ENCODE measurements around the gene C9orf50. TPM values are rescaled to one million over a fixed set of nuclear protein-coding genes. Genes with fewer than 3 reads are reported as not detected.
A peak's percentile ranks its signal among the peaks of the same experiment; 100 is the strongest.

The C9orf50 gene
- total and polyA plus RNA-seq, 7 donors: 0.03 to 1.2 (median 0.82) TPM; not detected in 4

GRCh38 chr9:129610213-129610472 is 10.8 kb downstream of the C9orf50 start:
- Histone ChIP-seq H3K27me3 (no peaks in the 10 kb centered on the region), H3K27ac (peak overlapping the region; percentile 88 to 92 (median 90)), H3K4me3 (peak overlapping the region; percentile 45 to 75 (median 68)), H3K9me3 (no peaks in the 10 kb centered on the region), H3K36me3 (no peaks in the 10 kb centered on the region), H3K4me1 (peaks cover 0 to 48% (median 35%) of the 10 kb centered on the region in 4 donors)
- WGBS, 2 donors: 1% methylated on average over 23 to 24 of the region's 24 CpGs
- TF ChIP-seq POLR2AphosphoS5 (IDR thresholded peaks at IDR 0.05) (no peak), EP300 (IDR thresholded peaks at IDR 0.05) (no peak), CTCF (IDR thresholded peaks at IDR 0.05) (no peak), POLR2A (IDR thresholded peaks at IDR 0.05) (no peak)
- DNase-seq: no peak
- intact Hi-C loops (cut with DNase I): loop anchor here (1.0 to 5.0 kb wide), 5 partner anchors 109 to 436 kb away; no protein-coding TSS in a partner anchor

DNA sequence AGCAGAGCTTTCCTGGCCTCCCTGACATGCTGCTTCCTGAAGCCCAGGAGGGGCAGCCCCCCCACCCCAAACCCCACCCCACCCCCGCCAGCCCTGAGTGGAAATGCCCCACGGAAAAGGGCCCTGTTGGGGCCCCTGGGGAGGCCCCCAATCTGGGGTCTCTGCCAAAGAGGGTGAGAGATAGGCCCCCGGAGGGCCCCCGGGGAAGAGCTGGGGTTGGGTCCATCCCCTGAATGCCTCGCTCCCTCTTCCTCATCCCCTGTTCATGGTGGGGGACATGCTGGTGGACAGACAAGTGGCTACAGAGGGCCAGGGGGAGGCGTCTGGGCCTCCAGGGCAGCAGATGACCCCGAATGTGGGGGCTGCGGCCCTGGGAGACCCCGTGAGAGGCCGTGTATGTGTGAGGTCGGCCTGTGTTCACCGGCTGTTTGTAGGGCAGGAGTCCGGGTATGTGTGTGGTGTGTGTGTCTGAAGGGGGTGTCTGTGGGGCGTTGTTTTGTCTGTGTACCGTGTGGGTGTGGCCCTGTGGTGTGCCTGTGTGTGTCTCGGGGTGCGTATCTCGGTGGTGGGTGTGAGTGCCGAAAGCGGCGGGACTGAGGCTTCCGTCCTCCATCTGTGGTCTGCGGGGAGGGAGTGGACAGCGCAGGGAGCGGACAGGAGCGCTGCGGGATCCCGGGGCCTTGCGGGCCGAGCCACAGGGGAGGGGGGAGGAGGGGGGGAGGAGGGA is 11.3 kb downstream of the C9orf50 start:
- TF ChIP-seq CTCF (IDR thresholded peaks at IDR 0.05): no peak
- TF ChIP-seq EP300 (IDR thresholded peaks at IDR 0.05): no peak
- no peak for TF ChIP-seq POLR2A (IDR thresholded peaks at IDR 0.05)
- TF ChIP-seq POLR2AphosphoS5 (IDR thresholded peaks at IDR 0.05): no peak
- no peaks in the 10 kb centered on the region for H3K27me3 ChIP-seq
- H3K9me3 ChIP-seq: no peaks in the 10 kb centered on the region
- intact Hi-C loops (cut with DNase I): loop anchor here (1.0 to 5.0 kb wide), 6 partner anchors 37 to 435 kb away; no protein-coding TSS in a partner anchor
- H3K4me3 ChIP-seq: peak overlapping the region; percentile 45 to 75 (median 68)
- H3K27ac ChIP-seq: peak overlapping the region; percentile 88 to 92 (median 90)
- DNase-seq: no peak
- WGBS, 2 donors: 3 to 12% methylated on average over 24 to 30 of the region's 30 CpGs
- no peaks in the 10 kb centered on the region for H3K36me3 ChIP-seq
- peaks cover 0 to 48% (median 35%) of the 10 kb centered on the region in 4 donors for H3K4me1 ChIP-seq

- Histone ChIP-seq H3K27ac (peak overlapping the region; percentile 88 to 92 (median 90)), H3K4me1 (peaks cover 0 to 48% (median 35%) of the 10 kb centered on the region in 4 donors), H3K27me3 (no peaks in the 10 kb centered on the region), H3K4me3 (no peak overlapping the region), H3K9me3 (no peaks in the 10 kb centered on the region), H3K36me3 (no peaks in the 10 kb centered on the region)
- 23 to 72% methylated on average over 27 of the region's 27 CpGs for WGBS, 2 donors
- TF ChIP-seq POLR2A (IDR thresholded peaks at IDR 0.05) (no peak), EP300 (IDR thresholded peaks at IDR 0.05) (no peak), POLR2AphosphoS5 (IDR thresholded peaks at IDR 0.05) (no peak), CTCF (IDR thresholded peaks at IDR 0.05) (no peak)
- intact Hi-C loops (cut with DNase I): loop anchor here (5.0 kb wide), 1 partner anchor 37 kb away; no protein-coding TSS in a partner anchor
- DNase-seq: no peak
These were observed 12.1 kb downstream of the C9orf50 start for GRCh38 chr9:129608561-129609481.

DNA sequence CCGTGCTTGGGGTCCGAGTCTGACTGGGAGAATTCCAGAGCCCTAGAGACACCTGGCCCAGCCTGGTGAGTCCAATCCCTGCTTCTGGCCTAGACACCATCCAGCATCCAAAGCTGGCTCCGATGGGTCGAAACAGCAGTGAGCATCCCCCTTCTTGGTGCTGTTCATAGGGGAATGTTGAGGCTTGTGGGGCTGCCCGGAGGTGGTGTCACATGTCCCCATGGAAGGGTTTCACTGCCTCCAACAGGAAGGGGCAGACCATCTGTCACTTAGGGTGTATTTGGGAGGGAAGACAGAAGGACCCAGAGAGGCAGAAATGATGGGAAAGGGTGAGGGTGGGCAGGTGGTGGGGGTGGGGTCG is 13.9 kb downstream of the C9orf50 start:
- intact Hi-C loops (cut with DNase I): loop anchor here (5.0 kb wide), 1 partner anchor 35 kb away; no protein-coding TSS in a partner anchor
- Histone ChIP-seq H3K36me3 (no peaks in the 10 kb centered on the region), H3K27ac (peak overlapping the region; percentile 88 to 92 (median 90)), H3K9me3 (no peaks in the 10 kb centered on the region), H3K4me3 (no peak overlapping the region), H3K4me1 (peaks cover 0 to 48% (median 35%) of the 10 kb centered on the region in 4 donors), H3K27me3 (no peaks in the 10 kb centered on the region)
- 70 to 74% methylated on average over 6 of the region's 6 CpGs for WGBS, 2 donors
- no peak for DNase-seq
- TF ChIP-seq POLR2AphosphoS5 (IDR thresholded peaks at IDR 0.05): no peak
- TF ChIP-seq CTCF (IDR thresholded peaks at IDR 0.05): no peak
- TF ChIP-seq EP300 (IDR thresholded peaks at IDR 0.05): no peak
- no peak for TF ChIP-seq POLR2A (IDR thresholded peaks at IDR 0.05)

Data from sigmoid colon (tissue), 7 donors.